GM12875 (cell line): ENCODE measurements around the gene TEX54.
A peak's percentile ranks its signal among the peaks of the same experiment; 100 is the strongest.

Source experiments
- H3K4me3 ChIP-seq: one replicate; pipeline ENCODE4 v1.5.1; 2011; ENCODE audit warnings: low read depth, low read length, control low read depth
- CTCF ChIP-seq: IDR thresholded peaks from 2 replicates; pipeline ENCODE4 v1.5.1; 2011; ENCODE audit warnings: low read depth, mild to moderate bottlenecking, control low read depth, inconsistent platforms, low read length, moderate library complexity, borderline replicate concordance; ENCODE audit not compliant: insufficient read depth

TEX54 gene

GRCh38 chr11:62853279-62853965, 20.8 kb upstream of the TEX54 start:
- peak overlapping the region; percentile 89 for H3K4me3 ChIP-seq
- TF ChIP-seq CTCF = no peak

GRCh38 chr11:62852523-62853188, 20.0 kb upstream of the TEX54 start:
- TF ChIP-seq CTCF = no peak
- peak overlapping the region; percentile 89 for H3K4me3 ChIP-seq

- no peak for TF ChIP-seq CTCF
- no peak overlapping the region for H3K4me3 ChIP-seq
Observed at GRCh38 chr11:62851807-62852522, 19.3 kb upstream of the TEX54 start.

GRCh38 chr11:62850911-62851806, 18.5 kb upstream of the TEX54 start:
- H3K4me3 ChIP-seq = no peak overlapping the region
- no peak for TF ChIP-seq CTCF

GRCh38 chr11:62847767-62848314, 15.2 kb upstream of the TEX54 start:
- H3K4me3 ChIP-seq = no peak overlapping the region
- no peak for TF ChIP-seq CTCF

GRCh38 chr11:62846177-62846576, 13.5 kb upstream of the TEX54 start:
- no peak overlapping the region for H3K4me3 ChIP-seq
- TF ChIP-seq CTCF = no peak
